ENCODE measurements around the gene ABCC3. TPM values are rescaled to one million over a fixed set of nuclear protein-coding genes. Genes with fewer than 3 reads are reported as not detected.

ABCC3 gene
- total RNA-seq, 3 donors from 2014 or later (not counting 1 experiment from before 2014, with no cell fraction given) = 1.6 to 13.2 (median 5.9) TPM

DNA sequence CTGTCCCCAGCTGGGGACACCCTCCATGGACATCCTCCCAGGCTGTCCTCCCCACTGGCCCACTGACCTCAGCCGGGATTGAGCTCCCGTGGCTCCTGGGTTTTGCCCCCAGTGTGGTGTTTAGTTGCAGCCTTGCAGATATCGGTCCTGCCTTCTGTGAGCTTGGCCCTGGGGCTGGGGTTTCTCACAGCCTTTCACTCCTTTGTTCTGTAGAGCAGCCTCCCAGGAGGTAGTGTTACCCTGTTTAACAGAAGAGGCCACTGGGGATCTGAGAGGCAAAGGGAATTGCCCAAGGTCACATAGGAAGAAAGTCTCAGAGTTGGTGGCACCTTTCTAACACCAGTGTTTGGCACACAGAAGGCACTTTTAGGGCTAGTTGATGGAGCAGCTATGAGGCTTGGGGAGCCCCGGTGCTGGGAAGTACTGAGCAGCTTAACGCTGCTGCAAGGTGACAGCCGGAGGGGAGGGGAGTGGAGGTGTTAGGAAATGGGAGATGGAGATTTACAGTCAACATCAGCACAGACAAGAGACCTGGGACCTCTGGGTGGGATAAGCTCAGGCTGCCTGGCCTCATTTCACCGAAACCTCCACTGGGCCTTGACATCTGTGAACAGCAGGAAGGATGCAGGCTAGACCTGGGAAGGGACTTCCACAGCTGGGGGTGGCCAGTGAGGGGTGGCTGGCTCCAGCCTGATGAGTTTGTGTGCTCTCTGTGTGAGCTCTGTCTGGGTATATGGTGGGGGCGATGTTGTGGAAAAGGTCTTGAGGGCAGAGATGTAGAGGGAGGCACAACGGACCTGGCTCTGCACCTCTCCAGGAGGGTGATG, 48.0 kb upstream of the ABCC3 start:
- Mint-ChIP-seq H3K27me3 (ENCODE audit: low read depth in 2 of 2) (peaks cover 0 to 15% of the 10 kb centered on the region in 2 donors), H3K4me1 (no peaks in the 10 kb centered on the region), H3K27ac (no peak overlapping the region), H3K9me3 (no peaks in the 10 kb centered on the region), H3K36me3 (no peaks in the 10 kb centered on the region), H3K4me3 (no peak overlapping the region)
- intact Hi-C loops (cut with micrococcal nuclease) = no loop called here
- ATAC-seq = no peak
- no peaks in the 10 kb centered on the region for H3K4me1 ChIP-seq (ENCODE audit: control insufficient read depth, insufficient read depth, low read length)
- no peak overlapping the region for H3K27ac ChIP-seq (ENCODE audit: low read length)
- no peaks in the 10 kb centered on the region for H3K36me3 ChIP-seq (ENCODE audit: control insufficient read depth, insufficient read depth, low read length)
- H3K27me3 ChIP-seq (ENCODE audit: control insufficient read depth, insufficient read depth, low read length) = no peaks in the 10 kb centered on the region
- H3K9me3 ChIP-seq (ENCODE audit: control insufficient read depth, insufficient read depth, low read length) = no peaks in the 10 kb centered on the region
- DNase-seq = no peak
- no peak overlapping the region for H3K4me3 ChIP-seq (ENCODE audit: low read length)
- TF ChIP-seq, protein P1, sequence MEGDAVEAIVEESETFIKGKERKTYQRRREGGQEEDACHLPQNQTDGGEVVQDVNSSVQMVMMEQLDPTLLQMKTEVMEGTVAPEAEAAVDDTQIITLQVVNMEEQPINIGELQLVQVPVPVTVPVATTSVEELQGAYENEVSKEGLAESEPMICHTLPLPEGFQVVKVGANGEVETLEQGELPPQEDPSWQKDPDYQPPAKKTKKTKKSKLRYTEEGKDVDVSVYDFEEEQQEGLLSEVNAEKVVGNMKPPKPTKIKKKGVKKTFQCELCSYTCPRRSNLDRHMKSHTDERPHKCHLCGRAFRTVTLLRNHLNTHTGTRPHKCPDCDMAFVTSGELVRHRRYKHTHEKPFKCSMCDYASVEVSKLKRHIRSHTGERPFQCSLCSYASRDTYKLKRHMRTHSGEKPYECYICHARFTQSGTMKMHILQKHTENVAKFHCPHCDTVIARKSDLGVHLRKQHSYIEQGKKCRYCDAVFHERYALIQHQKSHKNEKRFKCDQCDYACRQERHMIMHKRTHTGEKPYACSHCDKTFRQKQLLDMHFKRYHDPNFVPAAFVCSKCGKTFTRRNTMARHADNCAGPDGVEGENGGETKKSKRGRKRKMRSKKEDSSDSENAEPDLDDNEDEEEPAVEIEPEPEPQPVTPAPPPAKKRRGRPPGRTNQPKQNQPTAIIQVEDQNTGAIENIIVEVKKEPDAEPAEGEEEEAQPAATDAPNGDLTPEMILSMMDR (IDR thresholded peaks at IDR 0.05) = no peak
- 90% methylated on average over 9 of the region's 9 CpGs for WGBS (ENCODE audit: insufficient coverage)

DNA sequence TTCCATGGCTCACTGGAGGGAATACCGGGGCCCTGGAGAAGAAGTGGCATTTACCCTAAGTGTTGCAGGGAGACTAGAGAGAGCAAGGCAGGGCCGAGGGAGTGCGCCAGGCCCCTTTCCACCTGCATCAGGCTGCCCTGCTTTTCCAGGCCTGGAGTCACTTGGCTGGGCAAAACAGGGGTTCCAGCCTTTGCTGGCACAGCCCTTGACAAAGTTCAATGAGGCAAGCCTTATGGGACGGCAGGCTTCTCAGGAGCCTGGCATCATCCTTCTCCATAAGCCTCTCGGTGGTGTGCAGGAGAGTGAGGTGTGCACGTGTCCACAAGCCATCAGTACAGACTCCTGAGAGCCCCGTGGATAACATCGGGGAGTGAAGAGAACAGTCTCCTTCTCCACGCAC, 47.1 kb upstream of the ABCC3 start:
- Mint-ChIP-seq H3K27ac (no peak overlapping the region), H3K9me3 (no peaks in the 10 kb centered on the region), H3K4me3 (no peak overlapping the region), H3K4me1 (no peaks in the 10 kb centered on the region), H3K27me3 (ENCODE audit: low read depth in 2 of 2) (peaks cover 0 to 12% of the 10 kb centered on the region in 2 donors), H3K36me3 (no peaks in the 10 kb centered on the region)
- no peaks in the 10 kb centered on the region for H3K27me3 ChIP-seq (ENCODE audit: control insufficient read depth, insufficient read depth, low read length)
- no peak overlapping the region for H3K27ac ChIP-seq (ENCODE audit: low read length)
- no peaks in the 10 kb centered on the region for H3K9me3 ChIP-seq (ENCODE audit: control insufficient read depth, insufficient read depth, low read length)
- WGBS (ENCODE audit: insufficient coverage) = 86% methylated on average over 9 of the region's 9 CpGs
- no peaks in the 10 kb centered on the region for H3K36me3 ChIP-seq (ENCODE audit: control insufficient read depth, insufficient read depth, low read length)
- TF ChIP-seq, protein P1 (IDR thresholded peaks at IDR 0.05) = no peak
- ATAC-seq = no peak
- no peak overlapping the region for H3K4me3 ChIP-seq (ENCODE audit: low read length)
- intact Hi-C loops (cut with micrococcal nuclease) = no loop called here
- DNase-seq = no peak
- no peaks in the 10 kb centered on the region for H3K4me1 ChIP-seq (ENCODE audit: control insufficient read depth, insufficient read depth, low read length)

DNA sequence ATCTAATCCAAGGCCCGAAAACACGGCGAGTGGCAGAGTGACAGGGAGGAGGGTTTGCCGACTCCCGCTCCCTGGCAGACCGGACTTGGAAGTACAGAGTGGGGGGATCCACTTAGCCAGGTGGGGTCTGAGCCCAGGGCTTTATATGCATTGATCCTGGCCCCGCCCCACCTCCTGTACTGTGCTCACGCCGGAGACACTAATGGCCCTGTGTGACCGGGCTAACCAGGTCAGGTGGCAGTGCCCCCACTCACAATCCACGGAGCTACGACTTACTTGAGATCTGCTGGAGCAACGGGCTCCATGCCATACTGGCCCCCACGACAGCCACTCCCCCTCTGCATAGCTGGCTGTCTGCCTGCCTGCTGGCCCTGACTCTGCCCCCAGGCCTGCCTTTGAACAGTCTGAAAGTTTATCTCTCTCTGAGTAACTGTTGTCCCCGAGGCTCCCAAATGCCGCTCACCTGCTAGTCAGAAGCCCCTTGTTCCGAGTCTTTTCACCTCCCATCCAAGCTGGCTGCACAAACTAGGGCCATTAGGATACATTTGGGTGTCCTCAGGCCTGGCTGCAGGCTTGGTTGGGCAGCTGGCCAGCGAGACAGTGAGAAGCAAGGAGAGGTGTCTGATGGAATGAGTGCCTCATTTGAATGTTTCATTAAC, 46.2 kb upstream of the ABCC3 start:
- no peak overlapping the region for H3K4me3 Mint-ChIP-seq
- no peaks in the 10 kb centered on the region for H3K36me3 Mint-ChIP-seq
- no peaks in the 10 kb centered on the region for H3K36me3 ChIP-seq (ENCODE audit: control insufficient read depth, insufficient read depth, low read length)
- H3K4me3 ChIP-seq (ENCODE audit: low read length) = no peak overlapping the region
- TF ChIP-seq, protein P1 (IDR thresholded peaks at IDR 0.05) = no peak
- no peaks in the 10 kb centered on the region for H3K9me3 Mint-ChIP-seq
- no peak overlapping the region for H3K27ac ChIP-seq (ENCODE audit: low read length)
- no peak overlapping the region for H3K27ac Mint-ChIP-seq
- H3K4me1 Mint-ChIP-seq = no peaks in the 10 kb centered on the region
- H3K4me1 ChIP-seq (ENCODE audit: control insufficient read depth, insufficient read depth, low read length) = no peaks in the 10 kb centered on the region
- no peaks in the 10 kb centered on the region for H3K9me3 ChIP-seq (ENCODE audit: control insufficient read depth, insufficient read depth, low read length)
- H3K27me3 Mint-ChIP-seq (ENCODE audit: low read depth in 2 of 2) = peaks cover 0 to 10% of the 10 kb centered on the region in 2 donors
- DNase-seq (no peak), ATAC-seq (no peak)
- intact Hi-C loops (cut with micrococcal nuclease) = no loop called here
- no peaks in the 10 kb centered on the region for H3K27me3 ChIP-seq (ENCODE audit: control insufficient read depth, insufficient read depth, low read length)
- WGBS (ENCODE audit: insufficient coverage) = 83% methylated on average over 18 of the region's 18 CpGs
